HG02973 (cell line): Measurements from ENCODE around the gene CHN2.

Experiments
- ATAC-seq: cut with Tn5 transposase; IDR thresholded peaks from one replicate; pipeline ENCODE4 v1.9.1; 2021; ENCODE audit warnings: moderate library complexity; ENCODE audit not compliant: unreplicated experiment

The CHN2 gene

DNA sequence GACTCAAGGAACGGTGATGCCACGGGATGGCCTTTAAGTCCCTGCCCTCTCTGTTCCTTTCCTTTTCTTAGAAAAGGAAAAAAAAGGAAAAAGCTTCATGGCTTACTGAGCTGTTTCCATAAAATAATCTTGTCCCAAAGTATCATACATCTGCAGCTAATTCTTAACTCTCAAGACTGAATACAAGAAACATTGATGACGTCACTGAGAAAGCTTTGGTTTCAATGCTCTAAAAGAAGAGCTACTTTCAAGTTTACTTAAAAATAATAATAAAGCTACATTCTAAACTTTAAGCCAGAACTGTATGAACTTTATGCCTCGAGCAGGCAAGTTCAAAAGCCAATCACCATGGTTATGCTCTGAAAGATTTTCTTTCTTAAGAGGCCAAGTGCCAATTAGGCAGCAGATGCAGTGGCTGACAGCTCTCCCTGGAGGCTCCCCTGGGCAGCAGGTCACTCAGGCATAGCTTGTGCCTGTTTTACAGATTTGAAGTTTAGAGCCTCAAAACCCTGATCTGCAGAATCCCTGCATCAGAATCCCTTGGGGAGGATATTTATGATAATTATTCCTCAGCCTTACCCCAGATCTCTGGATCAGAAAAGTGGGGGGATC lies 165.0 kb downstream of the CHN2 start:
- ATAC-seq, result no peak

DNA sequence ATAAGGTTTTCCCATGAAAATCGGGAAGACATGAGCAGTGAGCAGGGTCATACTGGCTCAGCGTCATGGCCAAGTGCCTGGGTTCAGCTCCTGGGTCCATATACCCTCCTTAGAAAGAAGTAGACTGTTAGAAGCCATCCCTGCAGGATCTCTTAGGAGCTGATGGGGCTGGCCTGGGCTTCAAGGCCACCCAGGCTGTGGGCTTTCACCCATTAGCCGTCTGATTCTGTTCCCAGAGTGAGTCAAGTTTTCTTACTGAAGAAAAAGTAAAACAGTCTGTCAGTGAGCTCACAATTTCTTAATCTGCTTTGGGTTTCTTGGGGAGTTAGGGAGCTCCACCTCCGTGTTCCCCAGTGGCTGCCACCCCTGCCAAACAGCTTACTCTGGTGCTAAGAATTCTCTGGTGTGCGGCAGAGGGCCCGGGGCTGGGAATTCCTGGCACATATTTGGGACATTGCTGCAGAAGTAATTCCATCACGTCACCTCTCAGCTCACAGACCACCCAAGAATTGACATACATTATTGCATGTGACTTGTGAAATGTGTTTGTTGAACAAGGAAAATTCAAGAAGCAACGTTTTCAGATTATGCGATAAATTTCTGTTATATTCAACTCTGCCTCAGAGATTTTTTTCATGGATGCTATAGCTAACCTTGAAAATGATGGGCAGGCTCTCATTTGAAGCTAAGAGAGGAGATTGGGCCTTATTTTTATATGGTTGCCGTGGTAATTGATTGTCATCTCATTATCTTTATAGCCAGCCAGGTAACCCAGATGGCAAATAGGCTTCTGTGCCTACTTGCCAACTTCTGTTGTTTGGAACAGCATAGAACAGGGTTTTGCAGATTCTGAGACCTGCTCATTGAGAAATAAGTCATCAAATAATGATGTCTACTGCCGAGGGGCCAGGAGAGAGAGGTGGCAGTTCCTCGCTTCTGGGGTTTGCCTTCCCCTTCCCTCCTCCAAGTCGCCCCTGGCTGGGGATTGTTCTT lies 166.4 kb downstream of the CHN2 start:
- ATAC-seq, result no peak

DNA sequence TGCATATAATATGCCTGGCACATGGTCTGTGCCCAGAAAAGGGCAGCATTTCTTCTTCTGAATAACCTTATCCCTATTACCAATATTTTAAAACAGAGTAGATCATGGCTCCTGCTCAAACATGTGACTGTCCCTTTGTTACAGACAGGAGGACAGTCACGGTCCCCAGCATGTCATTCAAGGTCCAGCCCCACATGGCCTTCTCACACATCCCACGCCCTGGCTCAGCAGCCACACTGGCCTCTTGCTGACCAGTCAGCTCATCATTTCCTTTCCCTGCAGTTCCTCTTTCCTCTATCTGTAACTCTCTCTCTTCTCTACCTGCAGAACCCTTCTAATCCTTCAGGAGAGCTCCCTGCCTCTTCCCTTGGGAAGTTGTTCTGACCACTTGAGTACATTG lies 167.8 kb downstream of the CHN2 start:
- no peak for ATAC-seq

GRCh38 chr7:29363636-29364425 lies 169.3 kb downstream of the CHN2 start:
- ATAC-seq, result no peak

DNA sequence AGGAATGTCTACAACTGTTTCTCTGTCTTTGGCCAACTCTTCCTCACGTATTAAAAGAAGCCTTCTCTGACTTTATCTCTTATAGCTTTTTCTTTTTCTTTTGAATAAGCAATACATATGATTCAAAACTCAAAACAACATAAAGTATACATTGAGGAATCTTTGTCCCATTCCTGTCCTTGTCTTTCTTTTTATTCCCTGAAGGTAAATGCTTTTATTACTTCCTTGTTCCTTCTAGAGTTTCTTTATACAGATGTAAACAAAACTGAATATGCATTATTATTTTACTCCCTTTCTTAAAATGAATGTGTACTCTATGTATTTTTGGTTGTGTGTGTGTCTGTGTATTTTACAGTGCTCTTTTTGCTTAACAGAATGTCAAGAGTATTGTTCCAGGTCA lies 170.1 kb downstream of the CHN2 start:
- ATAC-seq, result no peak

GRCh38 chr7:29365423-29365822 lies 170.8 kb downstream of the CHN2 start:
- ATAC-seq, result no peak

- no peak for ATAC-seq
These were observed 173.2 kb downstream of the CHN2 start for GRCh38 chr7:29367784-29368183.

DNA sequence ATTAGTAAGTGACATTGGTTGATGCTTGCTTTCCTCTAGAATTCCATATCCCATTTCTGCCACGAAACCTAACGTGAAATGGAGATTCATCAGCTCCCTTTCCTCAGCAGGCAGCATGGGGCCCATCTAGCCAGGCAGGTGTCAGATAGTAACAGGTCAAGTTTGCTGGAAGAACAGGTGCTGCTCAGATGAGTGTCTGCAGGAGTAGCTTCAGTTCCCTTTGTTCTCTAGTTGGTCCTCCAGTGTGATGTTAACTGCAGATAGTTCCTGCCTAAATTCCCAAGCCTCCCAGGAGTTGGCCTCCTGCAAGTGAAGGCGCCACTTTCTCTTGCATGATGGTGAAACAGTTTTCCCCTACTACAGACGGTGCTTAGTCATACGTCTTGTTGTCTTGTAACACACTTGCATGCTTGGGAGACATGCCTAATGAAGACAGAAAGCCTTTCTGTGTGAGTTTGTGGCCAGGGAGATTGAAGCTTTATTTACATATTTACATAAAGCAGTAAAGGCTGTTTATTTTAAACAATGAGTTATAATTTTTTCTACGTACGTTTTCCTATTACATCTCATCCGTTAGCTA lies 175.4 kb downstream of the CHN2 start:
- ATAC-seq, result no peak

DNA sequence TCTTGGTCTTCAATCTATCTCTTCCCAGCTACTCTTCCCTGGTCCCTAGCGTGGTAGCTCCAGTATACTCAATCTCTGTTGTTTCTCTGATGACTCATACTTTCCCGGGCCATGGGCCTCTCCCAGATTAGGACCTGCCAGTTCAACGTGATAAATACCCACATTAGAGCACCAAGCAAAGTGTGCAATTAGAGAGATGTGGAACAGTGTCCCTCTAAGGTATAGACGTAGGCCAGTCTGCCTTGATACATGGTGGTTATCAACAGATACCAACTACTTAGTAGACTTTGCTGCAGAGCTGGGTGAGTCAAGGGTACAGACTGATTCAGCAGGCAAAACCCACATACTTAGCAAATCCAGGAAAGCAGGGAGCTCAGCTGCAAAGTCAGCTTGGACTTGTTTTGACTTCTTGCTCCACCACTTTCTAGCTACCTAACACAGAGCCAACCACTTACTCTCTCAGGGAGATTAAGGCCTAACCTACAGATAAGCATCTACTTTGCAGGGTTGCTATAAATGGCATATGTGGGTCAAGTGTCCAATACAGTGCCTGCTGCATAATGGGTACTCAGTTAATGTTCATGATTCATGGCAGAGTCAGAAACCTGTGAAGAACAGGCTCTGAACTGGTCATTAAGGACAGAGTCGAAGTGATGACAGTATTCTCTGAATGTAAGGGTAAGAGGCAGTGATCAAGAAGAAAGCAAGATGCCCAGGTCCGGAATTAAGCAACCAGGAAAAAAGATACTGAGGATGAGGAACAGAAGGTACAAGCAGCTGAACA lies 176.1 kb downstream of the CHN2 start:
- no peak for ATAC-seq

- ATAC-seq, result no peak
These were observed 176.9 kb downstream of the CHN2 start for GRCh38 chr7:29371472-29371871.

- no peak for ATAC-seq
These were observed 177.9 kb downstream of the CHN2 start for GRCh38 chr7:29372351-29373090.

DNA sequence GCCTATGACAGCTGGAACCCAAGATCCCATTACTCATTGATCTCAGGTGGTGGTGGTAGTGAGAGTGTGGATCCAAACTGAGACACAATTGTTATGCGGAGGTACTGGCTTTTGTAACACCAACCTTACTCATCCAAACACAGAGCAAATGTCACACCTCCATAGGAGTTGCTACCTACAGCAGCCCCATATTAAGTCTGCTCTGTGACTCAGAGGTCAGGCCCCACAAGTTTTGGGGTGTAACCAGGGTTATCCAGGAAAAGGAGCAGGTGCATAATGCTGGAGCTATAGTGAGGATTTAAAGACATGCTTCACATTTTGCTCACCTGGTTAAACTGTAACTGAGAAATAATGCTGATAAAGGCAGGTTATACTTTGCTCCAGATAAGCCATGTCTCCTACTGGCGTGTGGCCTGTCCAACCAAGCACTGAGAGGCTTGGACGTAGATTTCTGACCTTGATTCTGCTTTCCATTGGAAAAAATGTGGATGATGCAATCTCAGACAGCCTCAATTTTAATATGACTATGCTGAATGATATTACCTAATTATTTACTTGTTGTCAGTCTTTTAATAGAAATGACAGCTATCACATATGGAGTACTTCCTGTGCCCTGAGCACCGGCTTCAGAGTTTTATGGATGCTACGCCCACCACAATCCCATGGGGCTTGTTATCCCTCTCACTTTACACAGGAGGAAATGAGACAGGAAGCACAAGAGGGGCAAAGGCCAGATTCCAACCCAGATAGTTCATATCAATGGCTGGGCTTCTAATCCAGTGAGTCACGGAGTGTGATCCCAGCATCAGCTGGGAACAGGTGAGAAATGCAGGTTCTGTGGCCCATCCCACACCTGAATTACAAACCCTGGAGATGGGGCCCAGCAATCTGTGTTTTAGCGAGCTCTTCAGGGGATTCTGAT lies 181.3 kb downstream of the CHN2 start:
- no peak for ATAC-seq

GRCh38 chr7:29377718-29378117 lies 183.1 kb downstream of the CHN2 start:
- no peak for ATAC-seq

GRCh38 chr7:29379551-29379950 lies 185.0 kb downstream of the CHN2 start:
- no peak for ATAC-seq

DNA sequence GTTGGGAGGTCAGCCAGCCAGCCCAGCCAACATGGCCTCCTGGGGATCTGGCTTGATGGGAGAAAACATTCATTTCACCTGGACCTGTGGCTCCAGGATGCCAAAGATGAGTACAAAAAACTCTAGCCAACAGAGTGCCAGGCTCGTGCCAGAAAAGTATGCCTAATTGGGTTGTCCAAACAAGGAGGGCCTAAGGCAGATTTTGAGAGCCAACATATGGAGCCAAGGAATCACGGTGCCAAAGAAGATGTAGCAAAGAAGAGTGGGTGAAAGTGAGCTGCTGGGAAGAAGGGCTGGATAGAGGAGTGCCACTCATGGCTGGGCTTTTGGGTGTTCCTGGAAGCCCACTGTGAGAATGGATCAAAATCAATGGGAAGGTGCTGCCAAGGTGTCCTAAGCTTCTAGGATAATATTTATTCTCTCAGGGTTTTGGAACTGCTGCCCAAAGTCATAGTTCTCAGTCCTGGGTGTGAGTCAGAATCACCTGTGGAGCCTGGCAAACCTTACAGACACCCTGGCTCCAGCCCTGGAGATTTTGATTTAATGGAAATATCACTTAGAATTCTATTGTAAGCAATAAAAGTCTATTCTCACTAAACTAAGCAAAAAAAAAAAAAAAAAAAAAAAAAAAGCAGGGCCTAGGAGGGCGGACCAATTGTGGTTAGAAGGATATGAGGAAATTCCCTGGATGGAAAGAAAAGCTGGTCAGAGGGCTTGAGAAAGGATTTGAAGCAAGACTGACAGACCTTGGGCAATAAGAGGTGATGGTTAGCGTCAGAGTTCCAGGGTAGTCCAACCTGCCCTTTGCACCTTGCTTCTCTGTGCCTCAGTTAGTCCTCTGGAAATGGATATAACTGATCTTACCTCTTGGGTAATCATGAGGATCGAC lies 186.9 kb downstream of the CHN2 start:
- ATAC-seq, result no peak

DNA sequence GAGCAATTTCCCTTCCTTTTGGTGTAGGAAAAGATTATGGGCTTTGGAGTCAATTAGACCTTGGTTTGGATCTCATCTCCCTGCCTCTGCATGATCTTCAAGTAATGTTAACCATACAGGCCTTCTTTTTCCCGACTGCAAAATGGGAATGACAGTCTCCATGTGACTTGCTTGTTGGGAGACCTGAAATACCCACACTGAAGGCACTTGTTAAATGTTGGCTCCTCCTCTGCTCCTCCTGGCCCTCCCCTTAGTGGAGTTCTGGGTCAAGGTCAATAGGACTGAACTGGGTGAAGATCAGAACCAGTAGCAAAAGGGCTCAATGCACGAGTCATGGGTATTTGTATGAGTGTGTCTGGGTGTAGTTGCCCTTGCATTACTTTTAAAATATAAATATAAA lies 189.7 kb downstream of the CHN2 start:
- no peak for ATAC-seq

DNA sequence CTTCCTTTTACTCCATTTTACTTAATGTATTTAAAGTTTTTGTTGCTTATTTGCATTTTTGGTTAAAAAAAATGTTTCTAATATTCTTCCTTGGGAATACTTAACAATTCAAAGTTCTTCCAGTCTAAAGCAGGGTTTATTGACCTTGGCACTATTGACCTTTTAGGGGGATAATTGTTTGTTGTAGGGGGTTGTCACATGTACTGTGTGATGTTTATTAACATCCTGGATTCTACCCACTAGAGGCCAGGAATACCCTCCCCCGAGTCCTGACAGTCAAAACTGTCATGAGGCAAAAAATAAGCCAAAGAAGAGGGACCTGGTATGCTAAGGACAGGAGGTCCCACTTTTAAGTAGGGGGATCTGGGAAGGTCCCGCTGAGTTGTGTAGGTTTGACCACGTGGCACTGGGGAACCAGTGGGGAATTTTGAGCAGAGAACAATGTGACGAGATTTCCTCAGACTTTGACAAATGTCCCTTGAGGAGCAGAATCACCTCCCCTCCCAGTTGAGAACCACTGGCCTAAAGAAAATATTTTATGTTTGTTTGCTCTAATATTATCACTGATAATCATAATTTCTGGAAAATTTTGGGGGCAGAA lies 190.7 kb downstream of the CHN2 start:
- no peak for ATAC-seq
